Activated naive CD4-positive, alpha-beta T cell treated with anti-CD3 and anti-CD28 coated beads for 36 hours (primary cell): ENCODE results near the gene ANKRD44. TPM values are rescaled to one million over a fixed set of nuclear protein-coding genes. Genes with fewer than 3 reads are reported as not detected.

Source experiments
- CTCF ChIA-PET: fragments of 350-600 bp; sonication (Branson Sonifier 250); formaldehyde crosslinking; loops from one replicate; lab custom pipeline; 2021; ENCODE audit warnings: antibody characterized with exemption; lab: Charles Lee
- DNase-seq: peaks from one replicate; pipeline ENCODE4 v3.0.0-alpha.2; 2020
- H3K27ac Mint-ChIP-seq: one replicate; pipeline ENCODE4 v1.8.0; 2021; ENCODE audit warnings: mild to moderate bottlenecking, mixed read lengths
- H3K27me3 Mint-ChIP-seq: one replicate; pipeline ENCODE4 v1.8.0; 2021; ENCODE audit warnings: low read depth, mixed read lengths
- H3K36me3 Mint-ChIP-seq: one replicate; pipeline ENCODE4 v1.8.0; 2021; ENCODE audit warnings: low read depth, mixed read lengths
- H3K4me1 Mint-ChIP-seq: one replicate; pipeline ENCODE4 v1.8.0; 2021; ENCODE audit warnings: low read depth, mixed read lengths
- H3K4me3 Mint-ChIP-seq: one replicate; pipeline ENCODE4 v1.8.0; 2021; ENCODE audit warnings: mild to moderate bottlenecking, moderate library complexity, mixed read lengths
- H3K9me3 Mint-ChIP-seq: one replicate; pipeline ENCODE4 v1.8.0; 2021; ENCODE audit warnings: mixed read lengths
- intact Hi-C: fragments of 100-400 bp; cut with micrococcal nuclease; formaldehyde crosslinking; loops from one replicate; pipeline ENCODE4 v1.15.1; 2023
- total RNA-seq, 2 experiments: library from RNA; stranded (reverse); gene quantifications; one replicate each; pipeline ENCODE4 v1.2.3, GENCODE V29; 2021

Gene ANKRD44
- total RNA-seq, 2 experiments from 2014 or later = 87.8 to 101 TPM

GRCh38 chr2:197152451-197153228, 157.9 kb downstream of the ANKRD44 start:
- Mint-ChIP-seq H3K4me1 (peaks cover 80% of the 10 kb centered on the region), H3K27ac (peak overlapping the region; percentile 60), H3K36me3 (peaks cover 15% of the 10 kb centered on the region), H3K27me3 (no peaks in the 10 kb centered on the region), H3K4me3 (peak overlapping the region; percentile 47), H3K9me3 (peaks cover 7% of the 10 kb centered on the region)
- peak; percentile 26 for DNase-seq
- intact Hi-C loops = no loop called here
- CTCF ChIA-PET = interaction anchor here (0.6 to 2.7 kb wide), 8 partner anchors 9 to 193 kb away, joined by 3 to 17 read pairs (median 4); no protein-coding TSS in a partner anchor

- no peaks in the 10 kb centered on the region for H3K9me3 Mint-ChIP-seq
- CTCF ChIA-PET = interaction anchor here (1.2 to 1.5 kb wide), 3 partner anchors 12 to 22 kb away, joined by 3 to 10 read pairs (median 4); no protein-coding TSS in a partner anchor
- intact Hi-C loops = loop anchor here (2.0 to 5.0 kb wide), 2 partner anchors 27 to 222 kb away; partner anchors contain the start of gene PGAP1
- no peaks in the 10 kb centered on the region for H3K27me3 Mint-ChIP-seq
- H3K4me3 Mint-ChIP-seq = no peak overlapping the region
- H3K27ac Mint-ChIP-seq = peak overlapping the region; percentile 54
- peaks cover 87% of the 10 kb centered on the region for H3K4me1 Mint-ChIP-seq
- peaks cover 10% of the 10 kb centered on the region for H3K36me3 Mint-ChIP-seq
- no peak for DNase-seq
Measured at GRCh38 chr2:197149546-197149945, 161.0 kb downstream of the ANKRD44 start.

DNA sequence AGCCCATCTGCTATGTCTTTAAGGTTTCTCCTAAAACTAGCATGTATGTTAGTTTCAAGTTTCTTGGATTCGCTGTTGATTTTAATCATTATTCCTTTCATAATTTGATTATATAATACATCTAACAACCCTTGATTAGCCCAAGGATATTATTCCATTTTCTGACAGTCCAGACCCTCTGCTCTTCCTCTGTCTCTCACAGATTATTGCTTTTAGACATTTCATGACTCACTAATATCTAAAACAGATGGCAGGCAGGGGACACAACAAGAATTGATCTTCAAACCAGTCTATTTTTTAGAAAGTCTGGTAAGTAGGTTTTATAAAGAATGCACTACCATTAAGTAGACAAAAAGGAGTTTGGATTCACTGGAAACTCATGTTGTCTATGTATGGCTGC, 162.2 kb downstream of the ANKRD44 start:
- peaks cover 81% of the 10 kb centered on the region for H3K4me1 Mint-ChIP-seq
- intact Hi-C loops = loop anchor here (2.0 to 5.0 kb wide), 2 partner anchors 26 to 221 kb away; partner anchors contain the start of gene PGAP1
- no peak overlapping the region for H3K4me3 Mint-ChIP-seq
- CTCF ChIA-PET = interaction anchor here (1.2 to 1.5 kb wide), 4 partner anchors 11 to 23 kb away, joined by 3 to 10 read pairs (median 4); no protein-coding TSS in a partner anchor
- no peak overlapping the region for H3K27ac Mint-ChIP-seq
- no peak for DNase-seq
- H3K9me3 Mint-ChIP-seq = no peaks in the 10 kb centered on the region
- no peaks in the 10 kb centered on the region for H3K27me3 Mint-ChIP-seq
- H3K36me3 Mint-ChIP-seq = peaks cover 16% of the 10 kb centered on the region

DNA sequence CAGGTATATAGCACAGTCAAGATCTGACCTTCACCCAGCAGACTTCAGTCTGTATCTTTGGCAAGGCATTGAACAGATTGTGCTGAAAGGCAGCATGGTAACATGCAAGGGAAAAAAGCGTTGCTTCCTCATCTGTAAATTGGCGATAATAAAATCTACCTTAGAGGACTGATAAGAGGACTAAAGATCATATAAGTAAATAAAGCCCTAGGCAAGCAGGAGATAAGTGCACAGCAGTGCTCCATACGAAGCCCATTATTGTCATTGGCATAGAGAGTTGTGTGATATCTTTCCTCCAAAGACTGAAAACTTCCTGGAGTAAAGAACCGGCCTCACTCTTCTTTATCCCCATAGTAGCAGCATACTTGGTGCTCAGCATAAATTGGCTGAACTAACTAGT, 162.6 kb downstream of the ANKRD44 start:
- H3K4me3 Mint-ChIP-seq = no peak overlapping the region
- H3K4me1 Mint-ChIP-seq = peaks cover 76% of the 10 kb centered on the region
- H3K27me3 Mint-ChIP-seq = no peaks in the 10 kb centered on the region
- H3K9me3 Mint-ChIP-seq = no peaks in the 10 kb centered on the region
- peaks cover 16% of the 10 kb centered on the region for H3K36me3 Mint-ChIP-seq
- H3K27ac Mint-ChIP-seq = peak overlapping the region; percentile 81
- intact Hi-C loops = loop anchor here (2.0 to 5.0 kb wide), 2 partner anchors 25 to 221 kb away; partner anchors contain the start of gene PGAP1
- CTCF ChIA-PET = interaction anchor here (0.6 to 1.3 kb wide), 2 partner anchors 20 to 195 kb away, joined by 3 to 5 read pairs; no protein-coding TSS in a partner anchor
- DNase-seq = no peak

GRCh38 chr2:197146995-197147394, 163.6 kb downstream of the ANKRD44 start:
- no peaks in the 10 kb centered on the region for H3K9me3 Mint-ChIP-seq
- no peaks in the 10 kb centered on the region for H3K27me3 Mint-ChIP-seq
- peaks cover 73% of the 10 kb centered on the region for H3K4me1 Mint-ChIP-seq
- no peak for DNase-seq
- H3K36me3 Mint-ChIP-seq = peaks cover 17% of the 10 kb centered on the region
- intact Hi-C loops = loop anchor here (5.0 kb wide), 1 partner anchor 220 kb away; the partner anchor contains the start of gene PGAP1
- no peak overlapping the region for H3K4me3 Mint-ChIP-seq
- CTCF ChIA-PET = interaction anchor here (1.3 kb wide), 1 partner anchor 21 kb away, joined by 3 read pairs; no protein-coding TSS in a partner anchor
- H3K27ac Mint-ChIP-seq = peak overlapping the region; percentile 81

DNA sequence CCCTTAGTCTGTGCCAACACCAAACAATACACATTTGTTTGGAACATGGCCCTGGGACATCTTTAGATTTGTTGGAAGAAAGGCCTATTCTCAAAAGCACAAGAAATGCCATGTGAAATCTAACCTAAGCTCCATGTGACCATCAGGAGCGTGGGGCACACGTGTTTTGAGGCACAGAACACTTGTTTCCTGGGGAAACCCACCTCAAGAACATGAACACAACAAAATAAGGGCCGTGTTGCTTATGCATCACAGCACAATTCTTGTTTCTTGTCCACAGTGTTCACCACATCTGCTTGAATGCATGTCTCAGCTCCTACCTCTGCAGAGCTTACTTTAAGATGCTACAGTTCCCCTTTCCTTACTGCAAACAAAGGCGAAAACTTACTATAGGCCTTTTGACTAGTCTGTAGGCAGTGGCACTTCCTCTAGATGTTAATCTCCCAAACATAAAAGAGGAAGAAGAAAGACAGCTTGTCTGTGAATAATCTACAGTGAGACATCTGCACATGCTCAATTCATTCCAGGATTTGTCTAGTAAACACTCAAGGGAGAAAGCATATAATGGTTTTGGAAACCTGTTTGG, 165.0 kb downstream of the ANKRD44 start:
- Mint-ChIP-seq H3K27ac (peak overlapping the region; percentile 85), H3K4me1 (peaks cover 70% of the 10 kb centered on the region), H3K9me3 (no peaks in the 10 kb centered on the region), H3K4me3 (no peak overlapping the region), H3K27me3 (no peaks in the 10 kb centered on the region), H3K36me3 (peaks cover 17% of the 10 kb centered on the region)
- peak; percentile 16 for DNase-seq
- intact Hi-C loops = loop anchor here (1.0 to 5.0 kb wide), 3 partner anchors 8 to 218 kb away; partner anchors contain the start of gene PGAP1
- CTCF ChIA-PET = interaction anchor here (0.7 to 2.6 kb wide), 3 partner anchors 22 to 32 kb away, joined by 3 to 13 read pairs (median 11); no protein-coding TSS in a partner anchor

GRCh38 chr2:197144183-197144582, 166.4 kb downstream of the ANKRD44 start:
- Mint-ChIP-seq H3K4me1 (peaks cover 66% of the 10 kb centered on the region), H3K27me3 (no peaks in the 10 kb centered on the region), H3K36me3 (peaks cover 15% of the 10 kb centered on the region), H3K4me3 (no peak overlapping the region), H3K27ac (peak overlapping the region; percentile 64), H3K9me3 (no peaks in the 10 kb centered on the region)
- DNase-seq = no peak
- intact Hi-C loops = no loop called here
- CTCF ChIA-PET = interaction anchor here (1.0 to 2.6 kb wide), 3 partner anchors 8 to 30 kb away, joined by 3 to 11 read pairs (median 3); no protein-coding TSS in a partner anchor

DNA sequence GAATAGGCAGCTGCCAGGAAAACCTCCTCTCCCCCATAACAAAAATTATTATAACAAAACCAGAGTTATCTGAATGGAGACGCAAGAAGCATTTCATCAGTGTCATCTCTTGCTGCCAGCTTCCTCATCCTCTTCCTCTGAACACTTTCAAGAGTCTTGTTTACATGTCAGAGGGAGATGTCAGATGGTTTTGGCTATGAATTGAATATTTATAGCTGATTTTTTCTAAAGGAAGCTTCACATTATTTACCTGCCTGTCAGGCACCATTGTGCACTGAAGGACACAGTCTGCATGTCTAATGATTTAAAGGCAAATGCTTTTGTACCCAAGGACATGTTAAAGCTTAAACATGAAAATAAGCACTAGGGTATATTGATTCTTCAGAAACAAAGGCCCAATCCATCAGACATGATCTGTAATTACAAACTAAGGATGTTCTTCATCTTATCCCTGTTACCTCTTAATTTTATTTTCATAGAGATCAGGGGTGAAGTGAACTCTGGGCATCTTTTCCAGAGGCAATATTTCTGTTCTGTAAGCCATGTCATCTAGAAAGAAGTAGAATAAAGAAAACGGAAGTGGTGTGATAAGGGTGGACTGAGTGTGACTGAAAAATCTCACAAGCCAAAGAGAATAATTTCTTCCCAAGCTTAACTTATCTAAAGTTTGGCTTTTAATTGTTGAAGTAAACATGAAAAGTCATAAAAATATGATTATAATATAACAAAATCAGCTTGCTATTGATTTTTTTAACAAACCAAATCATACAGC, 168.7 kb downstream of the ANKRD44 start:
- no peaks in the 10 kb centered on the region for H3K27me3 Mint-ChIP-seq
- H3K4me1 Mint-ChIP-seq = peaks cover 67% of the 10 kb centered on the region
- no peak overlapping the region for H3K27ac Mint-ChIP-seq
- H3K9me3 Mint-ChIP-seq = no peaks in the 10 kb centered on the region
- intact Hi-C loops = no loop called here
- peaks cover 15% of the 10 kb centered on the region for H3K36me3 Mint-ChIP-seq
- DNase-seq = no peak
- H3K4me3 Mint-ChIP-seq = no peak overlapping the region
- CTCF ChIA-PET = interaction anchor here (0.7 to 1.3 kb wide), 3 partner anchors 29 to 217 kb away, joined by 3 read pairs; no protein-coding TSS in a partner anchor

DNA sequence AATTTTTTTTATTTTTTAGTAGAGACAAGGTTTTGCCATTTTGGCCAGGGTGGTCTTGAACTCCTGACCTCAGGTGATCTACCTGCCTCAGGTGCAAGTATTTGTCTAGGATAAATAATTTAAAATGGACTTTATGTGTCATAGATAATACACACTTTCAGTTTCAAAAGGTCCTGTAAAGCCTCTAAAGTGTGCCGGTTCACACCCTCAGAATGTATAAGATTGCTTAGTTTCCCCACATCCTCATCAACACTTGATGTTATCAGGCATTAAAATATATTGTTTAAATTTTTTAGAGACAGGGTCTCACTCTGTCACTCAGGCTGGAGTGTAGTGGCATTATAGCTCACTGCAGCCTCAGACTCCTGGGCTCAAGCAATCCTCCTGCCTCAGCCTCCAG, 170.5 kb downstream of the ANKRD44 start:
- no peaks in the 10 kb centered on the region for H3K9me3 Mint-ChIP-seq
- H3K4me1 Mint-ChIP-seq = peaks cover 74% of the 10 kb centered on the region
- H3K27ac Mint-ChIP-seq = no peak overlapping the region
- no peak for DNase-seq
- CTCF ChIA-PET = interaction anchor here (1.3 to 1.5 kb wide), 3 partner anchors 12 to 29 kb away, joined by 3 to 7 read pairs (median 4); no protein-coding TSS in a partner anchor
- intact Hi-C loops = no loop called here
- H3K27me3 Mint-ChIP-seq = no peaks in the 10 kb centered on the region
- H3K4me3 Mint-ChIP-seq = no peak overlapping the region
- H3K36me3 Mint-ChIP-seq = peaks cover 20% of the 10 kb centered on the region

- intact Hi-C loops = loop anchor here (1.0 kb wide), 1 partner anchor 8 kb away; no protein-coding TSS in a partner anchor
- Mint-ChIP-seq H3K9me3 (no peaks in the 10 kb centered on the region), H3K4me3 (no peak overlapping the region), H3K36me3 (peaks cover 15% of the 10 kb centered on the region), H3K4me1 (peaks cover 78% of the 10 kb centered on the region), H3K27ac (no peak overlapping the region), H3K27me3 (no peaks in the 10 kb centered on the region)
- DNase-seq = no peak
- CTCF ChIA-PET = interaction anchor here (0.9 kb wide), 1 partner anchor 19 kb away, joined by 3 read pairs; no protein-coding TSS in a partner anchor
Measured at GRCh38 chr2:197138506-197138905, 172.1 kb downstream of the ANKRD44 start.

DNA sequence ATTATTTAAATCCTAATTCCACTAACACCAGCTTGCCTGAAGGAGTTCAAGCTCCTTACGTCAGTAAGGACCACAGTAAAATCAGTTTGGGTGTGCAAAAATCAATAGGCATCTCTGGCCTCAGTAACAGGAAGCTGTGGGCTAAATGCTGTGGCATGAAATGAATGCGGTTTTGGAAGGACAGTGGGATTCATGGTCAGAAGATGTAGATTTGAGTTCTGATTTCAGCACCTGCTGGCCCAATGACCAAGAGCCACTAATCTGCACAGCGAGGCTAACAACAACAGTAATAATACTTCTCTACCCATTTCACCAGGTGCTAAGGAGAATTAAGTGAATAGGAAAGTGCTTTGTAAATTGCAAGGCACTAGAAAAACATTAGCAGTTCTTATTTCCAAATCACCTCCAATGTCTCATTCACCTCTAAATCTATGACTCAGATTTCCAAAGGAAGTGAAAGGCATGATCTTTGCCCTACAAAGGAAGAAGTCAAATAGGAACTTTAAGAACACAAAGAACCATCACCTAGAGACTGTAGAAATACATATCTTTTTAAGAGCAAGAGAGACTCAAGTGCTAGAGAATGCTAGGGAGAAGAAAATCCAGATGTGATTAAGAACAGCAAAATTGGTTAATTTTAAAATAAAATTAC, 172.6 kb downstream of the ANKRD44 start:
- H3K27ac Mint-ChIP-seq = peak overlapping the region; percentile 76
- no peak for DNase-seq
- H3K4me3 Mint-ChIP-seq = no peak overlapping the region
- no peaks in the 10 kb centered on the region for H3K27me3 Mint-ChIP-seq
- no peaks in the 10 kb centered on the region for H3K9me3 Mint-ChIP-seq
- CTCF ChIA-PET = interaction anchor here (0.8 to 4.0 kb wide), 9 partner anchors 11 to 71 kb away, joined by 3 to 25 read pairs (median 5); no protein-coding TSS in a partner anchor
- peaks cover 17% of the 10 kb centered on the region for H3K36me3 Mint-ChIP-seq
- H3K4me1 Mint-ChIP-seq = peaks cover 83% of the 10 kb centered on the region
- intact Hi-C loops = loop anchor here (1.0 kb wide), 2 partner anchors 7 to 8 kb away; no protein-coding TSS in a partner anchor
